GM12891 (cell line): ENCODE results near the gene TAF6L.
A peak's percentile ranks its signal among the peaks of the same experiment; 100 is the strongest.

Source experiments
- DNase-seq: peaks from one replicate; pipeline ENCODE4 v3.0.0; 2011; ENCODE audit warnings: low spot score; ENCODE audit not compliant: insufficient read length
- FAIRE-seq: peaks from 2 replicates; lab custom pipeline; 2011; peaks lifted over from hg19 to GRCh38; lab: Jason Lieb, UNC
- PAX5 ChIP-seq: IDR thresholded peaks from 2 replicates; pipeline ENCODE4 v1.6.1; 2011; ENCODE audit warnings: low read length, moderate library complexity, mild to moderate bottlenecking; ENCODE audit not compliant: insufficient read depth, severe bottlenecking
- POLR2A ChIP-seq: IDR thresholded peaks from 2 replicates; pipeline ENCODE4 v1.6.1; 2011; ENCODE audit warnings: low read depth, low read length, control low read depth
- POLR2AphosphoS5 ChIP-seq: IDR thresholded peaks from 2 replicates; pipeline ENCODE4 v1.6.1; 2011; ENCODE audit warnings: low read depth, low read length, control low read depth
- POU2F2 ChIP-seq: IDR thresholded peaks from 2 replicates; pipeline ENCODE4 v1.6.1; 2011; ENCODE audit warnings: low read depth, mild to moderate bottlenecking, control low read depth, low read length, moderate library complexity
- SPI1 ChIP-seq: IDR thresholded peaks from 2 replicates; pipeline ENCODE4 v1.6.1; 2011; ENCODE audit warnings: low read depth, low read length, control low read depth
- TAF1 ChIP-seq: IDR thresholded peaks from 2 replicates; pipeline ENCODE4 v1.6.1; 2011; ENCODE audit warnings: low read depth, low read length, control low read depth

TAF6L gene

GRCh38 chr11:62786318-62787004 lies 15.3 kb downstream of the TAF6L start:
- FAIRE-seq (peak; percentile 82), DNase-seq (peak; percentile 89)
- TF ChIP-seq TAF1 = 0 out of 2 replicates have a peak, but pooled peaks have one; percentile 16
- TF ChIP-seq POLR2AphosphoS5 = no peak

- FAIRE-seq (peak; percentile 93), DNase-seq (peak; percentile 93)
- TF ChIP-seq POLR2A (peak; percentile 97), SPI1 (no peak), PAX5 (peak; percentile 47), TAF1 (peak; percentile 90), POLR2AphosphoS5 (peak; percentile 98), POU2F2 (peak; percentile 89)
These were observed 16.0 kb downstream of the TAF6L start, which contains the start of gene TMEM179B for GRCh38 chr11:62787005-62787759. Gene TMEM179B (plus strand): TSS chr11:62787402. CDS start chr11:62787432, 30 bp downstream.

GRCh38 chr11:62788991-62789390 lies 17.8 kb downstream of the TAF6L start:
- no peak for FAIRE-seq

GRCh38 chr11:62789576-62789975 lies 18.4 kb downstream of the TAF6L start:
- FAIRE-seq (no peak), DNase-seq (no peak)
- TF ChIP-seq POLR2AphosphoS5 = no peak
- TF ChIP-seq TAF1 = no peak
- TF ChIP-seq SPI1 = no peak
- no peak for TF ChIP-seq POU2F2
- no peak for TF ChIP-seq PAX5
- no peak for TF ChIP-seq POLR2A

More at GRCh38 chr11:62788991-62789390, 17.8 kb downstream of the TAF6L start:
- DNase-seq = no peak
- TF ChIP-seq POLR2AphosphoS5 = no peak
- TF ChIP-seq POLR2A = no peak
- TF ChIP-seq TAF1 = no peak
- no peak for TF ChIP-seq SPI1
- no peak for TF ChIP-seq POU2F2
- TF ChIP-seq PAX5 = no peak

- DNase-seq (peak; percentile 86), FAIRE-seq (peak; percentile 83)
- TF ChIP-seq PAX5 (peak; percentile 31), TAF1 (peak; percentile 76), POU2F2 (peak; percentile 75), SPI1 (no peak), POLR2AphosphoS5 (peak; percentile 97), POLR2A (peak; percentile 96)
These were observed 20.5 kb downstream of the TAF6L start, which contains the start of gene TMEM223 for GRCh38 chr11:62791501-62792201. Gene TMEM223 (minus strand): TSS chr11:62792006. CDS start chr11:62791994, 12 bp downstream.

- DNase-seq = no peak
- no peak for FAIRE-seq
- TF ChIP-seq PAX5 (no peak), POLR2AphosphoS5 (0 out of 2 replicates have a peak, but pooled peaks have one; percentile 5), TAF1 (no peak)
These were observed 21.0 kb downstream of the TAF6L start for GRCh38 chr11:62792202-62792575.

- FAIRE-seq = no peak
- DNase-seq = no peak
- TF ChIP-seq POU2F2 = no peak
- TF ChIP-seq POLR2A = no peak
- no peak for TF ChIP-seq PAX5
- no peak for TF ChIP-seq POLR2AphosphoS5
- no peak for TF ChIP-seq SPI1
- no peak for TF ChIP-seq TAF1
These were observed 23.1 kb downstream of the TAF6L start for GRCh38 chr11:62794201-62794775.

GRCh38 chr11:62796281-62796680 lies 25.1 kb downstream of the TAF6L start:
- DNase-seq (no peak), FAIRE-seq (no peak)
- TF ChIP-seq SPI1 (no peak), POLR2A (no peak), POU2F2 (no peak), TAF1 (no peak), POLR2AphosphoS5 (no peak), PAX5 (no peak)

- FAIRE-seq = no peak
- no peak for TF ChIP-seq POLR2A
- no peak for TF ChIP-seq POLR2AphosphoS5
- no peak for TF ChIP-seq POU2F2
- no peak for TF ChIP-seq SPI1
- TF ChIP-seq PAX5 = no peak
- no peak for TF ChIP-seq TAF1
- DNase-seq = no peak
These were observed 28.3 kb downstream of the TAF6L start for GRCh38 chr11:62799486-62799885.
